Heart right ventricle (tissue), 16 donors: Measurements from ENCODE around the gene CD8A. TPM values are rescaled to one million over a fixed set of nuclear protein-coding genes. Genes with fewer than 3 reads are reported as not detected.
"Not testable (repeated sequence)": the region's sequence is repeated elsewhere in the genome, so short reads cannot be mapped to it uniquely, and the experiment has no call there.

ENCODE experiments used
- ATAC-seq, 8 donors: fragments of 200-7000 bp; cut with Tn5 transposase; one replicate each; pipeline ENCODE4 v1.9.1; 2020; ENCODE audit warnings: mild to moderate bottlenecking in 8 of 8, moderate library complexity in 8 of 8, moderate number of reproducible peaks in 1 of 8
- DNase-seq, 2 donors: peaks; one replicate each; pipeline ENCODE4 v3.0.0-alpha.2; 2020
- H3K27ac ChIP-seq, 10 donors: fragments of 200-600 bp; sonication (generic) in 2 of 10; one replicate each; pipeline versions ENCODE4 v1.5.0 to v1.8.0; 2020 to 2022; ENCODE audit warnings: mild to moderate bottlenecking in 3 of 10
- H3K27me3 ChIP-seq, 7 donors: fragments of 200-600 bp; one replicate each; pipeline ENCODE4 v1.8.0; 2021 to 2022; ENCODE audit warnings: mild to moderate bottlenecking in 2 of 7
- H3K36me3 ChIP-seq, 9 donors: fragments of 200-600 bp; sonication (generic) in 1 of 9; one replicate each; pipeline versions ENCODE4 v1.5.0 to v1.8.0; 2020 to 2022; ENCODE audit warnings: mild to moderate bottlenecking in 2 of 9
- H3K4me1 ChIP-seq, 9 donors: fragments of 200-600 bp; sonication (generic) in 1 of 9; one replicate each; pipeline versions ENCODE4 v1.5.0 to v1.8.0; 2020 to 2022; ENCODE audit warnings: mild to moderate bottlenecking in 4 of 9
- H3K4me3 ChIP-seq, 10 donors: fragments of 200-600 bp; sonication (generic) in 2 of 10; one replicate each; pipeline versions ENCODE4 v1.5.0 to v1.8.0; 2020 to 2022; ENCODE audit warnings: mild to moderate bottlenecking in 7 of 10, moderate library complexity in 2 of 10
- H3K9me3 ChIP-seq, 11 donors: fragments of 200-600 bp in 10 of 11; sonication (generic) in 2 of 11; one replicate each; pipeline versions ENCODE4 v1.5.0 to v1.8.0; 2013 to 2022; ENCODE audit warnings: mild to moderate bottlenecking in 2 of 11, control low read depth in 1 of 11, moderate library complexity in 1 of 11
- CTCF ChIP-seq, 9 donors: fragments of 200-600 bp; sonication (generic) in 2 of 9; IDR thresholded peaks; one replicate each; pipeline versions ENCODE4 v1.5.0 to v1.8.0; 2021 to 2022; ENCODE audit warnings: antibody characterized with exemption in 9 of 9, mild to moderate bottlenecking in 5 of 9, moderate library complexity in 1 of 9
- WGBS, 2 donors: extraction: QIAGEN DNeasy Blood & Tissue Kit; methylation state at CpG; one replicate each; pipeline ENCODE4 v1.1.7; 2013; ENCODE audit warnings: inconsistent platforms in 1 of 2; 5-methylcytosine and 5-hydroxymethylcytosine counted together
- intact Hi-C, 10 donors: fragments of 100-400 bp; cut with DNase I; formaldehyde crosslinking; loops; one replicate each; pipeline versions ENCODE4 v1.11.1 to v1.14.2; 2022
- polyA plus RNA-seq, 2 donors: library from polyadenylated mRNA; stranded (reverse); fragments of 200-250 nt; gene quantifications; one replicate each; pipeline ENCODE4 v1.2.3, GENCODE V29; 2013
- total RNA-seq, 10 donors: library from RNA; stranded (reverse); fragmentation: NEBNext Ultra II Directional in 3 of 10; extraction: Animal tissue kit (Norgen Biotek cat#: 25700) in 3 of 10; gene quantifications; one replicate each; pipeline versions ENCODE4 v1.2.1 to v1.2.4, GENCODE V29; 2021 to 2023
- donor health status: Arrhythmogenic right ventricular cardiomyopathy.
- donor health status: ischemic (EF 13 %, LVEDD 7.1; RV severe dilation, severe dysfunction).
- donor health status: healthy with polysubstance abuse.
- donor health status: DM: no; HTN: yes; CAD: no.
- donor health status: DM: no; HTN: no; CAD: no.
- donor health status: ischemic (EF 25% LVEDD 6.9; RV normal size, moderate dysfunction).
- donor health status: ischemic (EF 25% LVEDD 5.7; RV mildly dilated, moderate dysfunction).
- donor health status: healthy.
- donor health status: DM: yes; HTN: yes; CAD: no.
- donor health status: Ischemic cardiomyopathy.
- donor health status: ischemic (EF 35%, LVEDD 5.7; RV mildly dilated, moderate dysfunction).
- donor health status: nonischemic (EF 11% LVEDD 7.7; RV severe dilation, severe dysfunction).
- donor health status: DM: yes; HTN: yes; CAD: no.
- donor health status: PGD.
- donor health status: ischemic (EF 29% LVEDD 5.4; RV normal size, mild dysfunction).
- donor health status: nonischemic (EF 23%, LVEDD 6.1; RV moderate dilation, normal function).

Gene CD8A
- total and polyA plus RNA-seq, 12 donors: 0.19 to 11.8 (median 0.48) TPM; not detected in 1

- Histone ChIP-seq H3K27me3 (no peaks in the 10 kb centered on the region), H3K4me1 (peaks cover 0 to 61% (median 28%) of the 10 kb centered on the region in 9 donors), H3K36me3 (peaks cover 0 to 55% (median 25%) of the 10 kb centered on the region in 9 donors), H3K4me3 (no peak overlapping the region), H3K27ac (no peak overlapping the region), H3K9me3 (peaks cover 0 to 19% (median 10%) of the 10 kb centered on the region in 11 donors)
- WGBS, 2 donors: 92 to 96% methylated on average over 3 of the region's 3 CpGs
- intact Hi-C loops: loop anchor here in 2 of 10 donors (10.0 kb wide), 2 partner anchors 46 to 126 kb away; partner anchors contain the start of gene RNF103 (in 1 of the 2)
- no peak for DNase-seq
- TF ChIP-seq CTCF (IDR thresholded peaks at IDR 0.05): no peak
- ATAC-seq: no peak
Measured at GRCh38 chr2:86750240-86750839, 40.4 kb downstream of the CD8A start.

- peaks cover 0 to 51% (median 7%) of the 10 kb centered on the region in 9 donors for H3K36me3 ChIP-seq
- ATAC-seq: peak in 5 of 8 donors; percentile 71 to 91 (median 77)
Measured at GRCh38 chr2:86747711-86748639, 42.7 kb downstream of the CD8A start.

GRCh38 chr2:86746939-86747338, 43.8 kb downstream of the CD8A start:
- DNase-seq (no peak), ATAC-seq (no peak)
- TF ChIP-seq CTCF (IDR thresholded peaks at IDR 0.05): no peak
- Histone ChIP-seq H3K27me3 (no peaks in the 10 kb centered on the region), H3K27ac (peak overlapping the region in 5 of 10 donors; percentile 2 to 54 (median 23)), H3K9me3 (peaks cover 0 to 19% (median 10%) of the 10 kb centered on the region in 11 donors), H3K4me1 (peaks cover 0 to 58% (median 33%) of the 10 kb centered on the region in 9 donors), H3K4me3 (no peak overlapping the region), H3K36me3 (peaks cover 0 to 44% (median 0%) of the 10 kb centered on the region in 9 donors)
- intact Hi-C loops: loop anchor here in 1 of 10 donors (5.0 kb wide), 1 partner anchor 60 kb away; no protein-coding TSS in a partner anchor

More at GRCh38 chr2:86747711-86748639, 42.7 kb downstream of the CD8A start:
- no peak overlapping the region for H3K4me3 ChIP-seq
- peak in 1 of 2 donors; percentile 12 for DNase-seq
- intact Hi-C loops: loop anchor here in 1 of 10 donors (5.0 kb wide), 1 partner anchor 61 kb away; no protein-coding TSS in a partner anchor
- no peak for TF ChIP-seq CTCF (IDR thresholded peaks at IDR 0.05)
- H3K4me1 ChIP-seq: peaks cover 0 to 62% (median 33%) of the 10 kb centered on the region in 9 donors
- WGBS, 2 donors: 71 to 74% methylated on average over 9 of the region's 9 CpGs
- peak overlapping the region in 5 of 10 donors; percentile 2 to 54 (median 23) for H3K27ac ChIP-seq
- peaks cover 0 to 19% (median 10%) of the 10 kb centered on the region in 11 donors for H3K9me3 ChIP-seq
- no peaks in the 10 kb centered on the region for H3K27me3 ChIP-seq

GRCh38 chr2:86744152-86744551, 46.6 kb downstream of the CD8A start:
- DNase-seq (no peak), ATAC-seq (no peak)
- intact Hi-C loops: no loop called here
- no peaks in the 10 kb centered on the region for H3K9me3 ChIP-seq
- H3K4me3 ChIP-seq: no peak overlapping the region
- peaks cover 0 to 51% (median 33%) of the 10 kb centered on the region in 9 donors for H3K4me1 ChIP-seq
- no peak for TF ChIP-seq CTCF (IDR thresholded peaks at IDR 0.05)
- no peaks in the 10 kb centered on the region for H3K27me3 ChIP-seq
- WGBS, 2 donors: 55 to 62% methylated on average over 2 of the region's 2 CpGs
- H3K27ac ChIP-seq: peak overlapping the region in 1 of 10 donors; percentile 8
- H3K36me3 ChIP-seq: peaks cover 0 to 33% (median 0%) of the 10 kb centered on the region in 9 donors

GRCh38 chr2:86741889-86742498, 48.7 kb downstream of the CD8A start:
- H3K27ac ChIP-seq, H3K9me3 ChIP-seq, H3K4me3 ChIP-seq, intact Hi-C loops, H3K27me3 ChIP-seq, ATAC-seq, DNase-seq: not testable (repeated sequence)
- H3K36me3 ChIP-seq: peaks cover 0 to 32% (median 0%) of the 10 kb centered on the region in 9 donors
- WGBS, 2 donors: 57% methylated on average over 1 of the region's 4 CpGs; no CpG with 5 or more reads in 1 of the 2 donors
- peaks cover 0 to 29% (median 13%) of the 10 kb centered on the region in 9 donors for H3K4me1 ChIP-seq

GRCh38 chr2:86739889-86740288, 50.8 kb downstream of the CD8A start:
- H3K27ac ChIP-seq, intact Hi-C loops, DNase-seq, H3K9me3 ChIP-seq, H3K4me3 ChIP-seq, H3K4me1 ChIP-seq, H3K27me3 ChIP-seq: not testable (repeated sequence)
- no CpG with 5 or more reads among the region's 11 CpGs for WGBS, 2 donors
- peak in 3 of 8 donors; percentile 23 to 44 (median 38) for ATAC-seq
- peaks cover 0 to 22% (median 0%) of the 10 kb centered on the region in 9 donors for H3K36me3 ChIP-seq
